ENCODE results near the gene TRIM60.
"Not testable (repeated sequence)": the region's sequence is repeated elsewhere in the genome, so short reads cannot be mapped to it uniquely, and the experiment has no call there.

TRIM60 gene

DNA sequence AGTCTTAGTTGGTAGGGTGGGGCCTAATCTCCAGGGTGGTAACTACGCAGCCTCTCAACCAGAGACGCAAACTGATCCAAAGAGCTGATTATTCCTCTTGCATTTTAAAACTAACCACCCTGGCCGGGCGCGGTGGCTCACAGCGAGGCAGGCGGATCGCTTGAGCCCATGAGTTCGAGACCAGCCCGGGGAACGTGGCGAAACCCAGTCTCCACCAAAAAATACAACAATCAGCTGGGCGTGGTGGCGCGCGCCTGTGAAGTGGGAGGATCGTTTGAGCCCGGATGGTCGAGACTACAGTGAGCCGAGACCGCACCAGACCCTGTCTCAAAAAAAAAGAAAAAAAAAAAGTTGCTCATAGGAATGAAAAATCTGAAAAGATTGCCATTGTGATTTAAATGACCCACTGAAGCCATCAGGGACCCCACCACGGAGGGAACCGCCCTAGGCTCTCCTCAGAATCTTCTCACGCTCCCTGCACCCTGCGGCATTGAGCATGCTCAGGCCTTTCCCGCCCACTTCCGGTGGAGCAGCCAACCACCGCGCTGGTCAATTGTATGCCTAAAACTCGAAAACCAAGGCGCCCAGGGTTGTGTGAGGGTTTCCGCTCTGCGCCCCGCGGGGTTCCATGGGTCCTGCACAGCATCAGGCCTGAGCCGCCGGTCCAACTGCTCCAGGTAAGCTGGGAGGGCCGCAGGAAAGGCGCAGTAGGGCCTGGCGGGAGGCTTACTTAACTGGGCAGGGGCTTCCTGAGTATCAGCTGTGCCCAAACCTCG lies at the start of gene TRIM60:
Gene TRIM60, plus strand, starts transcription at position 564 of the 776 bp plus-strand sequence. CDS start 8,074 bp downstream, outside the sequence.
- no peak for DNase-seq (ENCODE audit: low spot score)

DNA sequence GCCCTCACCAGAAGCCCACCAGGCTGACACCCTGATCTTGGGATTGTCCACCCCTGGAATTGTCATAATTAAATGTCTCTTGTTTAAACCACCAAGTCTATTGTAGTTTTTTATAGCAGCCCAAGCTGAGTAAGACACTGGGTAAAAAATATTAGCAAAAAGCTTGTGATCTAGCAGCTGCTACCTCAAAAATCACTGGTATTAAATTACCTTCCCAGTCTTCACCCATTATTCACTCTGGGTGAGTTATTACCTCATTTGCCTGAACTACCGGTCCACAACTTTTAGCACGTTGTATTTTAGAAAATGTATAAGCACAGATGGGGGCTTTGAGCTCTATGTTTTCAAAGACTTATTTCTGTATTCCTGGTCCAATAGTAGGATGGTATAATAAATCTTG lies 42.3 kb upstream of the TRIM60 start:
- DNase-seq (ENCODE audit: low spot score) = no peak

DNA sequence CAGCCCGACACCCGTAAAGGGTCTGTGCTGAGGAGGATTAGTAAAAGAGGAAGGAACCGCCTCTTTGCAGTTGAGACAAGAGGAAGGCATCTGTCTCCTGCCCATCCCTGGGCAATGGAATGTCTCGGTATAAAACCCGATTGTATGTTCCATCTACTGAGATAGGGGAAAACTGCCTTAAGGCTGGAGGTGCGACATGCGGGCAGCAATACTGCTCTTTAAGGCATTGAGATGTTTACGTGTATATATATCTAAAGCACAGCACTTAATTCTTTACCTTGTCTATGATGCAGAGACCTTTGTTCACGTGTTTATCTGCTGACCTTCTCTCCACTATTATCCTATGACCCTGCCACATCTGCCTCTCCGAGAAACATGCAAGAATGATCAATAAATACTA lies 41.0 kb upstream of the TRIM60 start:
- not testable (repeated sequence) for DNase-seq (ENCODE audit: low spot score)

DNA sequence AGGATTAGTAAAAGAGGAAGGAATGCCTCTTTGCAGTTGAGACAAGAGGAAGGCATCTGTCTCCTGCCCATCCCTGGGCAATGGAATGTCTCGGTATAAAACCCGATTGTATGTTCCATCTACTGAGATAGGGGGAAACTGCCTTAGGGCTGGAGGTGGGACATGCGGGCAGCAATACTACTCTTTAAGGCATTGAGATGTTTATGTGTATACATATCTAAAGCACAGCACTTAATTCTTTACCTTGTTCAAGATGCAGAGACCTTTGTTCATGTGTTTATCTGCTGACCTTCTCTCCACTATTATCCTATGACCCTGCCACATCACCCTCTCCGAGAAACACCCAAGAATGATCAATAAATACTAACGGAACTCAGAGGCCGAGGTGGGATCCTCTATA lies 35.7 kb upstream of the TRIM60 start:
- not testable (repeated sequence) for DNase-seq (ENCODE audit: low spot score)

DNA sequence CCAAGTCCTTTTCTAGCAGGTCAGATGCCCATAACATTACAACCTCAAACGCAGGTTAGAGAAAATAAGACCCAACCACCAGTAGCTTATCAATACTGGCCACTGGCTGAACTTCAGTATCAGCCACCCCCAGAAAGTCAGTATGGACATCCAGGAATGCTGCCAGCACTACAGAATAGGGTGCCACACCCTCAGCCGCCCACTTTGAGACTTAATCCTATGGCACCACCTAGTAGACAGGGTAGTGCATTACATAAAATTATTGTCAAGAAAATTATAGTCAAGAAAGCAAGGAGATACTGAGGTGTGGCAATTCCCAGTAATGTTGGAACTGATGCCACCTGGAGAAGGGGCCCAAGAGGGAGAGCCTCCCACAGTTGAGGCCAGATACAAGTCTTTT lies 34.5 kb upstream of the TRIM60 start:
- DNase-seq (ENCODE audit: low spot score) = no peak

DNA sequence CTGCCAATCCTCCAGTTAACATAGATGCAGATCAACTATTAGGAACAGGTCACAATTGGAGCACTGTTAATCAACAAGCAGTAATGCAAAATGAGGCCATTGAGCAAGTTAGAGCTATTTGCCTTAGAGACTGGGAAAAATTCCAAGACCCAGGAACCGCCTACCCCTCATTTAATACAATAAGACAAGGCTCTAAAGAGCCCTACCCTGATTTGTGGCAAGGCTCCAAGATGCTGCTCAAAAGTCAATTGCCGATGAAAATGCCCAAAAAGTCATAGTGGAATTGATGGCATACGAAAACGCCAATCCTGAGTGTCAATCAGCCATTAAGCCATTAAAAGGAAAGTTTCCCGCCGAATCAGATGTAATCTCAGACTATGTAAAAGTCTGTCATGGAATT lies 33.9 kb upstream of the TRIM60 start:
- peak; percentile 69 for DNase-seq (ENCODE audit: low spot score)

DNA sequence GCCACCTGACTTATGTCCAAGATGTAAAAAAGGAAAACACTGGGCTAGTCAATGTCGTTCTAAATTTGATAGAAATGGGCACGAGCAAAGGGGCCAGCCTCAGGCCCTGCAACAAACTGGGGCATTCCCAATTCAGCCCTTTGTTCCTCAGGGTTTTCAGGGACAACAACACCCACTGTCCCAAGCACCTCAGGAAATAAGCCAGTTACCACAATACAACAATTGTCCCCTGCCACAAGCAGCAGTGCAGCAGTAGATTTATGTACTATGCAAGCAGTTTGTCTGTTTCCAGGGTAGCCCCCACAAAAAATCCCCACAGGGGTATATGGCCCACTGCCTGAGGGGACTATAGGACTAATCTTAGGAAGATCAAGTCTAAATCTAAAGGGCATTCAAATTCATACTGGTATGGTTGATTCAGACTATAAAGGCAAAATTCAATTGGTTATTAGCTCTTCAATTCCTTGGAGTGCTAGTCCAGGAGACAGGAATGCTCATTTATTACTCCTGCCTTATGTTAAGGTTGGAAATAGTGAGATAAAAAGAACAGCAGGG lies 33.2 kb upstream of the TRIM60 start:
- peak; percentile 59 for DNase-seq (ENCODE audit: low spot score)

DNA sequence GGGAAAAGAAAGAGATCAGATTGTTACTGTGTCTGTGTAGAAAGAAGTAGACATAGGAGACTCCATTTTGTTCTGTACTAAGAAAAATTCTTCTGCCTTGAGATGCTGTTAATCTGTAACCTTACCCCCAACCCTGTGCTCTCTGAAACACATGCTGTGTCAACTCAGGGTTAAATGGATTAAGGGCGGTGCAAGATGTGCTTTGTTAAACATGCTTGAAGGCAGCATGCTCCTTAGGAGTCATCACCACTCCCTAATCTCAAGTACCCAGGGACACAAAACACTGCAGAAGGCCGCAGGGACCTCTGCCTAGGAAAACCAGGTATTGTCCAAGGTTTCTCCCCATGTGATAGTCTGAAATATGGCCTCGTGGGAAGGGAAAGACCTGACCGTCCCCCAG lies 29.8 kb upstream of the TRIM60 start:
- DNase-seq (ENCODE audit: low spot score) = not testable (repeated sequence)

DNA sequence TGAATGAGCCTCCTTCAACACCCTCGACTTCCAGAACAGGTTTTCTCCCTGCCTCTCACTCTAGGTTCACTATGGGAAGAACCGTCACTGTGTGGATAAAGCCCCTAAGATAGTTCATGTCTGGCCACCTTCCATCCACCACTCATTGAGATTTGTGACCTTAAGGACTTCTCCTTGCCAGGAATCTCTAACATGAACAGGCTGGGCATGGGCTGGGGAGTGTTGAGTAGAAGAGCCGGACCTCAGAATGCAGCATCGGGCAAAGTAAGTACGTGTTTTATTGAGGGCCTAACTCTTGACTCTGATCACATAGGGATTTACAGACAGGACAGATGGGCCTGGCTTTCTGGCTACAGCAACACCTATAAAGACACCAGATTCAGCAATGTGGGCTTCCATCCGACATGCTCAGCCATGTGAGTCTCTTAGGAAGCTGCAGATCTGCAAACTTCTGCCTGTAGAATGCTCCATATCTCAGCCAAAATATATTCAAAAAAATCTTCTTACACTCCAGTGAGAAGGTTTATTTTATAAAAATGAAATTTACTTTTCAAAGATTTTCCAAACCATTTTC lies 26.4 kb upstream of the TRIM60 start:
- DNase-seq (ENCODE audit: low spot score) = no peak

DNA sequence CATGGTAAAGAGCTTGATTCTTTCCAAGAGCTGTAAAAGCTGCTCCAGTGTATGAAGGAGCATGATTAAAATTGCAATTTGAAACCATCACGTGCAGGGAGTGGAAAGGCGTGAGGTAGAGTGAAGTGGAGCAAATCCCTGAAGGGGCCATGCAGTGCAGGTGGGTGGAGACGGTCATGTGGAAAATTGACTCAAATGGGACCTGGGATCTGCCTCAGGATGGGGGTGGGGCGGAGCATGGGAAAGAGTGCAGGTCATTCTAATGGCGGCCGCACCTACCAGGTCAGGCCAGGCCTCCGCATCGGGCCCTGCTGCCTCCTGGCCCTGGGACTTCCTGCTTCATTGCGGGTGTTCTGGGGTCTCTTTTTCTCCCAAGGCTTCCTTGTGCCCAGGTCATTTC lies 25.3 kb upstream of the TRIM60 start:
- DNase-seq (ENCODE audit: low spot score) = no peak

DNA sequence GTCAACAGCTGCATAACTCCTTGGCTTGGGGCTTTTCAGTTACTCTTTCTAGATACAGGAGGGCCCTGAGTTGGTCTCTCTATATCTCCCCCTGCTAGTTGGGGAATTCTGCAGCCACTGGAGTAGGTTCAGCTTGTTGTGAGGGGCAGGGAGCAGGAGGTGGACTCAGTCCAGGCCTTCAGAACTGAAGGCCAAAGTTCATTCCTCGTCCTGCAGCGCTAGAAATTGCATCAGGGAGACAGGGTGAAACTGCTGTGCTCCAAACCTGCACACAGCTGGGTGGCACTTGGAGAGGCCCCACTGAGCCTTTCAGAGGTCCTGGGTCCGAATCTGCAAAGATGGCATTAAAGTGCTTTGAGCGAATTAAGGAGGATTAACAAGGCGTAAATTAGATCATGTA lies 24.9 kb upstream of the TRIM60 start:
- no peak for DNase-seq (ENCODE audit: low spot score)

DNA sequence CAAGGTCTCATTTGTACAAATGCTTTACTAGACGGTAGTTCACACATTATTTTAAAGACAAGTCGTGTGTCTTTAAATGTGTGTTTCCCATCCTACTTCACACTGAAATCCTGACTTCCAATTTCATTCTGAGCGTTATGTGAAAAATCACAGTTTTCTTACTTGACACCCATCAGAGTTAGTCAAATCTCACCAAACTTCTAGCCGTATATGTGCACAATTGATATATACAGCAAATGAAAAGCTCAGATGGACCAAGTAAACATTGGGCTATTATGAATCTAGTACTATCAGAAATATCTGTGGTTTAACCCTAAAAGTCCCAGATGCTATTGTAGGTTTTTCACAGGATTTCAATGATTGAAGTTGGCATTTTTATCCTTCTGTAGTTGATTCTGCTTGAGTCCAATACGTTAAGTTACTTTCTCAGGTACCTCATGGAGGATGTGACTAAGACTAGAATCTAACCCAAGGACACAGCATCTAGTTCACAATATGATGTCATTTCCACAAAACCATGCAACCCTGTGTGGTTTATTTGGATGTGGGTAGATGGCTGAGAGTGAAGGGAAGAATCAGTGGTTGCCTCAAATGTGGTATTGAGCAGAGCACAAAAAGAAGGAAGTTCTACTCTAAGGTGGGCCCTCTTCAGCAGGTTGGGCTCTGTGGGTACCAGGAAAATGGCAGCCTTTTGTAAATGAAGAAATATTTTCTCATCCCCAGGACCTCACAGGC lies 22.1 kb upstream of the TRIM60 start:
- DNase-seq (ENCODE audit: low spot score) = no peak

DNA sequence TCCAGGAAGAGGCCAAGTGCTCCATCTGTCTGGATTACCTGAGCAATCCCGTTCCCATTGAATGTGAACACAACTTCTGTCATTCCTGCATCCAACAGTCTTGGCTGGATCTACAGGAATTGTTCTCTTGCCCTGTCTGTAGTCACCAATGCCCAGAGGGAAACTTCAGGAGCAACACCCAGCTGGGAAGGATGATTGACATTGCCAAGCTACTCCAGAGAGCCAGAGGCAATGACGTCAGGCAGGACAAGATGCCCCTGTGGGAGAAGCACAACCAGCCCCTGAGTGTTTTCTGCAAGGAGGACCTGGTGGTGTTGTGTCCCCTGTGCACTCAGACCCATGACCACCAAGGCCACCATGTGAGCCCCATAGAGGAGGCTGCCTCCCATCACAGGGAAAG lies 21.3 kb upstream of the TRIM60 start:
- no peak for DNase-seq (ENCODE audit: low spot score)

DNA sequence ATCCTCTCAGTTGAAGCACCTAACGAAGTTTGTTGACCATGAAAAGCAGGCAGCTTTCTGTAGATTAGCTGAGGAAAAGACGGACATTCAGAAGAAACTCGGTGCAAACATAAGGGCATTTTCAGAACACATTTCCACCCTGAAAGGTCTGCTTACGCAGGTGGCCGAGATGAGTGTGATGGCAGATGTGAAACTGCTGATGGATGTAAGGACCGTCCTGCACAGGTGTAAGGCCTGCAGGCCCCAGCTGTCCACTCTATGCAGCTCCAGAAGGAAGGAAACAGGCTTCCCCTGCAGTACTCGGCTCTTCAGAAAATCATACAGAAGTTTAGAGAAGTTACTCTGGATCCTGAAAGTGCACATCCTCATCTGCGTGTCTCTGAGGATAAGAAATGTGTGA lies 20.8 kb upstream of the TRIM60 start:
- DNase-seq (ENCODE audit: low spot score) = no peak

DNA sequence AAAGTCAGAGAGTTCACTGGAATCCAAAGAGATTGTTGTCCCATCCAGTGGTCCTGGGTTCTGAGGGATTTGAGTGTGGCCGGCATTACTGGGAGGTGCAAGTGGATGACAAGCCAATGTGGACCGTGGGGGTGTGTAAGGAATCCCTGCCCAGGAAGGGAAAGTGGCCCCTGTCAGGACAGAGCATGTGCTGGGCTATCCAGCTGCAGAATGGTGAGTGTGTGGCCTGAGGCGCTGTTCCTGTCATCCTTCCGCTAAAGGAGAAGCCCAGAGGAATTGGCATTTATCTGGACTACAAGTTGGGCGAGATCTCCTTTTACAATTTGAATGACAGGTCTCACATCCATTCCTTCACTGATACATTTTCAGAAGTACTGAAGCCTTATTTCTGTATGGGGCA lies 20.4 kb upstream of the TRIM60 start:
- DNase-seq (ENCODE audit: low spot score) = no peak

DNA sequence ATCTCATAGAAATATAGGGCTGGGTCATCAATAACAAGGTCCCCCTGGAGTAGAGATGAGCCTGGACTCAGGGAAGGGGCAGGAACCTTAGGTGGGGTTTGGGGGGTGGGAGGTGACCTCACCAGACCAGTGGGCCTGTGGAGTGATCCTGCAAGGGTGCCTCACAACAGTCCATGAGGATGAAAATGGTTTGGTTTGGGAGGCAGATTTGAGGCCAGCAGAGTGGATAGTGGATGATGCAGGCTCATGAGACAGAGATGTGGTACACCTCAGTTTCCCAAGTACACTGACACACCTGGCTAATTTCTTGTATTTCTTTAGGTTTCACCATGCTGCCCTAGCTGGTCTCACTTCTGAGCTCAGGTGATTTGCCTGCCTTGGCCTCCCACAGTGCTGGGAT lies 18.1 kb upstream of the TRIM60 start:
- no peak for DNase-seq (ENCODE audit: low spot score)

DNA sequence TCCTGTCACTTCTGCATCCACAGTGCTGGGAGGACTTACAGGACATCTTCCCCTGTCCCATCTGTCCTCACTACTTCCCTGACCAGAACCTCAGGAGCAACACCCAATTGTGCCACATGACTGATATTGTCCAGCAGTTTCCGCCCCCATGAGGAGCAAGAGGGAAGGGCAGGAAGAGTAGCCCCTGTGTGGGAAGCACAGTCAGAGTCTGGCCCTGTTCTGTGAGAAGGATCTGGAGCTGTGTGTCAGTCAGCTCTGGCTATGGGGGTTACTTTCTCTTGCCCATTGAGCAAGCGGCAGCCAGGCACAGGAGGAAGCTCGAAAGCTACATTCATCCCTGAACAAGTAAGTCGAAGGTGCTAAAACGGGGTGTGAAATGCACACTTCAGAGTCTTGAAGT lies 14.8 kb upstream of the TRIM60 start:
- no peak for DNase-seq (ENCODE audit: low spot score)

DNA sequence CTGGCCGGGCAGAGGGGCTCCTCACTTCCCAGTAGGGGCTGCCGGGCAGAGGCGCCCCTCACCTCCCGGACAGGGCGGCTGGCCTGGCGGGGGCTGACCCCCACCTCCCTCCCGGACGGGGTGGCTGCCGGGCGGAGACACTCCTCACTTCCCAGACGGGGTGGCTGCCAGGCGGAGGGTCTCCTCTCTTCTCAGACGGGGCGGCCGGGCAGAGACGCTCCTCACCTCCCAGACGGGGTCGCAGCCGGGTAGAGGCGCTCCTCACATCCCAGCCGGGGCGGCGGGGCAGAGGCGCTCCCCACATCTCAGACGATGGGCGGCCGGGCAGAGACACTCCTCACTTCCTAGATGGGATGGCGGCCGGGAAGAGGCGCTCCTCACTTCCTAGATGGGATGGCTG lies 11.8 kb upstream of the TRIM60 start:
- DNase-seq (ENCODE audit: low spot score) = not testable (repeated sequence)

DNA sequence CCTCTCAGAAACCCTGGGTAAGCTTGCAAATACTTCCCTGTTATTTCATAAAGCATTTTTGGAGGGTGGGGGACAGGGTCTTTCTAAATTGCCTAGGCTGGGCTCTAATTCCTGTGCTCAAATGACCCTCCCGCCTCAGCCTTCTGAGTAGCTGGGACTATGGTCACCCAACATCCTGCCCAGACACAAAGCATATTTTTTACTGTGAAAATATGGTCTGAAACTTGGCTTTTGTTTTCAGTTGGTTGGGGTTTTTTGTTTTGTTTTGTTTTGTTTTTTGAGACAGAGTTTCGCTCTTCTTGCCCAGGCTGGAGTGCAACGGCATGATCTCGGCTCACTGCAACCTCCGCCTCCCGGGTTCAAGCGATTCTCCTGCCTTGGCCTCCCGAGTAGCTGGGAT lies 6.0 kb upstream of the TRIM60 start:
- DNase-seq (ENCODE audit: low spot score) = not testable (repeated sequence)

DNA sequence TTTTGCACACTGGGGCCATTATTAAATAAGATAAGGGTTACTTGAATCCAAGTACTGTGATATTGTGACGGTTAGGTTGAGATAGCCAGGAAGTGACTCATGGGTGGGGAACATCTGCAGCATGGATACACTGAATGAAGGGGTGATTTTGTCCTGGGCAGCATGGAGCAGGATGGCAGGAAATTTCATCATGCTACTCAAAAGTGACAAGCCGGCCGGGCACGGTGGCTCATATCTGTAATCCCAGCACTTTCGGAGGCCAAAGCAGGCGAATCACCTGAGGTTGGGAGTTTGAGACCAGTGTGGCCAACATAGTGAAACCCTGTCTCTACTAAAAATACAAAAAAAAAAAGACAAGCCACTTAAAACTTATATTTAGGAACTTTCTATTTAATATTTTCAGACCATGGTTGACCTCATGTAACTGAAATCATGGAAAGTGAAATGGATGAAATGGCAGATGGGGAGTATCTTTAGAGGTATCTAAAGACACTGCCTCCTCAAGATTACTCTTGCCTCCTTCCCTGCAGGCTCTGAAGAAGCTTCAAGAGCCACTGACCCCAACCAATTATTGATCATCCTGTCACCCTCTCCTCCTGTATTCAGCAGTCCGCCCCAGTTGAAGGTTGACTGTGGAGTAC lies 3.9 kb upstream of the TRIM60 start:
- peak; percentile 11 for DNase-seq (ENCODE audit: low spot score)

DNA sequence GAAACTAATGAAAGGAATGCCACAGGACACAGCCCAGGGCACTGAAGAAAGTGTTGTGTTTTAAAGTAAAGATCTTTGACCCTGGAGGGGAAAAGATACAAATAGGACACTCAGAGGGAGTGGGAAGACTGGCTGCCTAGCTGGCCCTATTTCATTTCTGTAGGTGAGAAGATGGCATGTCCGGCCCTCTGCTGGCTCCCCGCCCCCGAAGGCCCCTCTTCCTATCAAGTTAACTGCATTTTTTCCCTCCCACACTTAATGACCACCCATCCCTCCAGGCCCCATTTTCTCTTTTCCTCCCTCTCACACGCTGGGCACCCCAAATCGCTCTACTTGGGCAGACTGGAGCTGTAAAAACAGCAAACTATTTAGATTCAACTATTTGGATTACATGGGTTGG lies 16.4 kb downstream of the TRIM60 start:
- no peak for DNase-seq (ENCODE audit: low spot score)

DNA sequence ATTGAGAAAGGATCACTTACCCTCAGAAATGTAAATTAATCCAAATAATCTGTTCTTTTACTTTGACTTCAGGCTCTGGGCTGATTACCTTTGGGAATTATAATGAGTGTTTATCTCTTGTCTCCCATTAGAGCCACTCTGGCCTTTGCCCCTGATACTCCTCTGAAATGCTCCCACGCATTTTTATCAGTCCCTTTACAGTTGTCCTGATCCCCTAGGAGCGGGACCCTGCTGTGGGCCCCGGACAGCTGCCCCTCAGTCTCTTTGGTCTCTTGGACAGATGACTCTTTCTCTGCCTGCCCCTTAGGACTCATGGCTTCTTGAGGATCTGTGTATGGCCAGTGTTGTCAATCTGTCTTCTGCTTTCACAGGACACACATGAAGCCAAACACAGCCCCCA lies 20.8 kb downstream of the TRIM60 start:
- DNase-seq (ENCODE audit: low spot score) = no peak
